Mesenchymal stem cell (in vitro differentiated cells and primary cell): ENCODE results near the gene MTSS2.
A peak's percentile ranks its signal among the peaks of the same experiment; 100 is the strongest.

Source experiments
- DNase-seq: peaks from one replicate; pipeline ENCODE4 v3.0.0-alpha.2; 2013
- H2AFZ ChIP-seq: one replicate; pipeline ENCODE4 v1.6.1; 2013; ENCODE audit warnings: low read depth, mild to moderate bottlenecking, control low read depth, inconsistent platforms, low read length, moderate library complexity
- H2AK5ac ChIP-seq: 2 replicates; pipeline ENCODE4 v1.6.1; 2013; ENCODE audit warnings: low read length, moderate library complexity, mild to moderate bottlenecking, inconsistent platforms; ENCODE audit not compliant: severe bottlenecking
- H2BK120ac ChIP-seq: one replicate; pipeline ENCODE4 v1.6.1; 2013; ENCODE audit warnings: low read depth, mild to moderate bottlenecking, inconsistent platforms, low read length, moderate library complexity
- H2BK12ac ChIP-seq, 2 experiments: one replicate each; pipeline ENCODE4 v1.6.1; 2013; ENCODE audit warnings: inconsistent platforms in 2 of 2, low read length in 2 of 2, mild to moderate bottlenecking in 2 of 2, moderate library complexity in 2 of 2, control low read depth in 1 of 2
- H2BK15ac ChIP-seq: one replicate; pipeline ENCODE4 v1.6.1; 2013; ENCODE audit warnings: mild to moderate bottlenecking, low read depth, inconsistent platforms; ENCODE audit not compliant: poor library complexity, severe bottlenecking
- H2BK5ac ChIP-seq: 2 replicates; pipeline ENCODE4 v1.6.1; 2013; ENCODE audit warnings: low read depth, mild to moderate bottlenecking, low read length, control low read depth, inconsistent platforms; ENCODE audit not compliant: poor library complexity, severe bottlenecking
- H3K14ac ChIP-seq, 2 experiments: one replicate each; pipeline ENCODE4 v1.6.1; 2013; ENCODE audit warnings: inconsistent platforms in 2 of 2, low read length in 2 of 2, control low read depth in 1 of 2, mild to moderate bottlenecking in 1 of 2, moderate library complexity in 1 of 2
- H3K18ac ChIP-seq, 2 experiments: one replicate each; pipeline ENCODE4 v1.6.1; 2013; ENCODE audit warnings: inconsistent platforms in 2 of 2, low read length in 2 of 2, control low read depth in 1 of 2, low read depth in 1 of 2, mild to moderate bottlenecking in 1 of 2
- H3K23ac ChIP-seq, 2 experiments: one replicate each; pipeline ENCODE4 v1.6.1; 2013; ENCODE audit warnings: inconsistent platforms in 2 of 2, low read length in 2 of 2, mild to moderate bottlenecking in 2 of 2, moderate library complexity in 2 of 2, control low read depth in 1 of 2
- H3K27ac ChIP-seq: 2 replicates; pipeline ENCODE4 v1.5.1; 2013; ENCODE audit warnings: mild to moderate bottlenecking, moderate library complexity, low read length, control low read depth, inconsistent platforms; ENCODE audit not compliant: poor library complexity, severe bottlenecking
- H3K27me3 ChIP-seq, 2 experiments: 2 replicates each; pipeline versions ENCODE4 v1.6.1 to v1.7.0; 2013; ENCODE audit warnings: low read length in 2 of 2, mild to moderate bottlenecking in 2 of 2, moderate library complexity in 2 of 2, control low read depth in 1 of 2, inconsistent platforms in 1 of 2; ENCODE audit not compliant: control insufficient read depth in 1 of 2, insufficient read depth in 1 of 2
- H3K36me3 ChIP-seq, 2 experiments: 2 replicates each; pipeline versions ENCODE4 v1.6.1 to v1.7.0; 2013; ENCODE audit warnings: low read length in 2 of 2, control low read depth in 1 of 2, inconsistent platforms in 1 of 2, low read depth in 1 of 2, mild to moderate bottlenecking in 1 of 2; ENCODE audit not compliant: insufficient read depth in 2 of 2, control insufficient read depth in 1 of 2
- H3K4ac ChIP-seq, 2 experiments: one replicate each; pipeline ENCODE4 v1.6.1; 2013; ENCODE audit warnings: inconsistent platforms in 2 of 2, low read length in 2 of 2, mild to moderate bottlenecking in 2 of 2, moderate library complexity in 2 of 2, control low read depth in 1 of 2, low read depth in 1 of 2
- H3K4me1 ChIP-seq: 2 replicates; pipeline ENCODE4 v1.6.1; 2013; ENCODE audit warnings: low read depth, low read length, control low read depth; ENCODE audit not compliant: control insufficient read depth, insufficient read depth
- H3K4me2 ChIP-seq: 2 replicates; pipeline ENCODE4 v1.6.1; 2013; ENCODE audit warnings: low read length, mild to moderate bottlenecking, inconsistent platforms; ENCODE audit not compliant: poor library complexity, severe bottlenecking
- H3K4me3 ChIP-seq, 2 experiments: 2 replicates each; pipeline versions ENCODE4 v1.5.1 to v1.7.0; 2013; ENCODE audit warnings: low read length in 2 of 2, mild to moderate bottlenecking in 2 of 2, control low read depth in 1 of 2, low read depth in 1 of 2; ENCODE audit not compliant: insufficient read depth in 1 of 2
- H3K79me1 ChIP-seq: replicated peaks from 2 replicates; pipeline ENCODE4 v1.6.1; 2013; ENCODE audit warnings: mild to moderate bottlenecking, control low read depth, low read length, inconsistent platforms; ENCODE audit not compliant: poor library complexity, severe bottlenecking
- H3K9ac ChIP-seq: 2 replicates; pipeline ENCODE4 v1.7.0; 2013; ENCODE audit warnings: mild to moderate bottlenecking, low read length, moderate library complexity
- H3K9me3 ChIP-seq: 2 replicates; pipeline ENCODE4 v1.7.0; 2013; ENCODE audit warnings: mild to moderate bottlenecking, low read length; ENCODE audit not compliant: control insufficient read depth
- H4K8ac ChIP-seq: one replicate; pipeline ENCODE4 v1.6.1; 2013; ENCODE audit warnings: inconsistent platforms, mild to moderate bottlenecking, low read length, moderate library complexity
- H4K91ac ChIP-seq: one replicate; pipeline ENCODE4 v1.6.1; 2013; ENCODE audit warnings: mild to moderate bottlenecking, low read length, inconsistent platforms
- WGBS: methylation state at CpG from one replicate; pipeline ENCODE4 v1.1.7; 2013; ENCODE audit warnings: mixed read lengths; 5-methylcytosine and 5-hydroxymethylcytosine counted together

The MTSS2 gene

DNA sequence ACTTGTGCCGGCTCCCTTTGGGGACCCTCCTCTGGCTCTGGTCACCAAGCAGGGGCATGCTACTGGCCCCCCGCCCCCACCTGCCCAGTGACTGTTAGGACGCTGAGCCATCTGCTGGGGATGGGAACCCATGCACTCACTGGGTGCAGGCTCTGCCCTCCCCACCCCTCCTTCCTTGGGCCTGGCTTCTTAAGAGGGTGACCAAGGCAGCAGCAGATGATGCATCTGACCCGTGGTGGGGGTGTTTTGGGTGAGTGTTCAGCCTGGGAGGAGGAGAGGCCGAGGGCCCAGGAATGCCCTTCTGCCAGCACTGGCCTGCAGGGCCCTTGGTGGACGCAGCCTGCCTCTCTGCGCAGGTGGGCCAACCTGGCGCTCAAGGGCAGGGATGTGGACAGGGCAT, 19.2 kb upstream of the MTSS2 start:
- Histone ChIP-seq H2AK5ac (peak overlapping the region; percentile 11), H3K27ac (no peak overlapping the region), H4K8ac (peak overlapping the region; percentile 19), H3K9ac (no peak overlapping the region), H3K14ac (peak overlapping the region in 1 of 2 experiments; percentile 61), H3K18ac (peak overlapping the region; percentile 65 to 81), H2AFZ (no peak overlapping the region), H3K23ac (no peak overlapping the region), H2BK5ac (no peak overlapping the region), H3K79me1 (peaks cover 9% of the 10 kb centered on the region), H3K27me3 (no peaks in the 10 kb centered on the region), H2BK12ac (peak overlapping the region; percentile 87 to 88), H3K36me3 (peaks cover 0 to 7% of the 10 kb centered on the region in 2 experiments), H3K4me3 (no peak overlapping the region), H3K4me2 (no peak overlapping the region), H4K91ac (peak overlapping the region; percentile 89), H3K4ac (peak overlapping the region in 1 of 2 experiments; percentile 16), H2BK120ac (no peak overlapping the region), H2BK15ac (peak overlapping the region; percentile 82), H3K4me1 (peaks cover 75% of the 10 kb centered on the region), H3K9me3 (no peaks in the 10 kb centered on the region)
- no peak for DNase-seq
- WGBS, result 87% methylated on average over 8 of the region's 8 CpGs

DNA sequence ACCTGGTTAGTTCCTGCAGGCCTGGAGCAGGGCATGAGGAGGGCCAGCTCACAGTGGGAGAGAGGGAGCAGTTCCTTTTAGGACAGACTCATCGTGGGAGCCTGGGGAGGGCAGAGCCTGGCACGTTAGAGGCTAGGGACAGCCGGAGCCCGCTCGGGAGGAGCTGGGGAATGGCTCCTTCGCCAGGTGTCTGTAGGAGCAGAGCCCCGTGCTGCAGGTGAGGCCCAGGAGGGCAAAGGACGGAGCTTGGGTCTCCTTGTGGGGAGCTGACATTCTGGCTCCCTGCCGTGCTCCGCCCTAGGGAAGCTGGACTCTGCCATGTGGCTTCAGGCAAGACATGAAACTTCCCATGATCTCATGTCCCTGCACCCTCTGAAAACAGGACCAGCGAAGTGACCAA, 18.7 kb upstream of the MTSS2 start:
- H4K91ac ChIP-seq, result peak overlapping the region; percentile 89
- H3K4me3 ChIP-seq, result no peak overlapping the region
- no peak overlapping the region for H3K9ac ChIP-seq
- no peak overlapping the region for H2BK5ac ChIP-seq
- peak overlapping the region; percentile 65 to 81 for H3K18ac ChIP-seq
- no peaks in the 10 kb centered on the region for H3K27me3 ChIP-seq
- H3K14ac ChIP-seq, result no peak overlapping the region
- peak overlapping the region; percentile 82 for H2BK15ac ChIP-seq
- peak overlapping the region; percentile 0 to 86 for H3K4ac ChIP-seq
- H3K9me3 ChIP-seq, result no peaks in the 10 kb centered on the region
- H3K79me1 ChIP-seq, result peaks cover 9% of the 10 kb centered on the region
- peak overlapping the region; percentile 87 to 88 for H2BK12ac ChIP-seq
- H2AK5ac ChIP-seq, result peak overlapping the region; percentile 11
- no peak overlapping the region for H3K4me2 ChIP-seq
- no peak for DNase-seq
- no peak overlapping the region for H2AFZ ChIP-seq
- H3K27ac ChIP-seq, result no peak overlapping the region
- peaks cover 0 to 4% of the 10 kb centered on the region in 2 experiments for H3K36me3 ChIP-seq
- no peak overlapping the region for H3K23ac ChIP-seq
- peak overlapping the region; percentile 58 for H4K8ac ChIP-seq
- H2BK120ac ChIP-seq, result peak overlapping the region; percentile 78
- peaks cover 77% of the 10 kb centered on the region for H3K4me1 ChIP-seq
- 93% methylated on average over 11 of the region's 11 CpGs for WGBS

DNA sequence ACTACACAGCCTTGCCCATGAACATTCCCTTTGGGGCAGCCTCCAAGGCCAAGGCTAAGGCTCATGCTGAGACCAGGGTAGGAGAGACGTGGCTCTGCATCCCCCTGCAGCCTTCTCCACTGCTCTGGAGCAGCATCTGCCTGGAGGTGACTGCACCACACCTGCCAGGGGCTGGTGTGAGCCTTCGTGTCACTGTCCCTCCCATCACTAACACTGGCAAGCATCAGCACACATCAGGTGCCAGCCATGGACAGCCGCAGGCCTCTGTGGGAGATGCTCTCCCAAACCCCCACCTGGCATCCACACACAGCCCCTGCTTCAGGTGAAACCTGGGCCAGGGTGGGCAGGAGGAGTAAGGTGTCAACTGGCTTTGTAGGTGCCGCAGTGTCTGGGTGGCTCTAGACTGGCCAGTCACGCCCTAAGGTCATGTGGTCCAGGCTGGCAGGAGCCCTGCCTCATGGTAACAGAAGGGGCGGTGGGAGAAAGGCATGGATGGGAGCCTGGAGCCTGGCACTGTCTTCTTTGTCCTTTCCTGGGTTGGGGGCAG, 18.1 kb upstream of the MTSS2 start:
- Histone ChIP-seq H3K4ac (peak overlapping the region; percentile 26 to 86), H3K4me3 (no peak overlapping the region), H2AFZ (no peak overlapping the region), H4K91ac (peak overlapping the region; percentile 89), H3K9ac (peak overlapping the region; percentile 72), H3K4me2 (no peak overlapping the region), H3K27ac (peak overlapping the region; percentile 74), H3K18ac (peak overlapping the region; percentile 65 to 81), H3K4me1 (peaks cover 79% of the 10 kb centered on the region), H3K14ac (peak overlapping the region in 1 of 2 experiments; percentile 50), H3K9me3 (no peaks in the 10 kb centered on the region), H2BK120ac (peak overlapping the region; percentile 78), H3K27me3 (no peaks in the 10 kb centered on the region), H2BK12ac (peak overlapping the region; percentile 87 to 88), H2BK15ac (no peak overlapping the region), H4K8ac (peak overlapping the region; percentile 84), H3K23ac (no peak overlapping the region), H3K79me1 (peaks cover 9% of the 10 kb centered on the region), H2BK5ac (no peak overlapping the region), H3K36me3 (peaks cover 0 to 7% of the 10 kb centered on the region in 2 experiments), H2AK5ac (peak overlapping the region; percentile 58)
- 96% methylated on average over 6 of the region's 6 CpGs for WGBS
- DNase-seq, result no peak

DNA sequence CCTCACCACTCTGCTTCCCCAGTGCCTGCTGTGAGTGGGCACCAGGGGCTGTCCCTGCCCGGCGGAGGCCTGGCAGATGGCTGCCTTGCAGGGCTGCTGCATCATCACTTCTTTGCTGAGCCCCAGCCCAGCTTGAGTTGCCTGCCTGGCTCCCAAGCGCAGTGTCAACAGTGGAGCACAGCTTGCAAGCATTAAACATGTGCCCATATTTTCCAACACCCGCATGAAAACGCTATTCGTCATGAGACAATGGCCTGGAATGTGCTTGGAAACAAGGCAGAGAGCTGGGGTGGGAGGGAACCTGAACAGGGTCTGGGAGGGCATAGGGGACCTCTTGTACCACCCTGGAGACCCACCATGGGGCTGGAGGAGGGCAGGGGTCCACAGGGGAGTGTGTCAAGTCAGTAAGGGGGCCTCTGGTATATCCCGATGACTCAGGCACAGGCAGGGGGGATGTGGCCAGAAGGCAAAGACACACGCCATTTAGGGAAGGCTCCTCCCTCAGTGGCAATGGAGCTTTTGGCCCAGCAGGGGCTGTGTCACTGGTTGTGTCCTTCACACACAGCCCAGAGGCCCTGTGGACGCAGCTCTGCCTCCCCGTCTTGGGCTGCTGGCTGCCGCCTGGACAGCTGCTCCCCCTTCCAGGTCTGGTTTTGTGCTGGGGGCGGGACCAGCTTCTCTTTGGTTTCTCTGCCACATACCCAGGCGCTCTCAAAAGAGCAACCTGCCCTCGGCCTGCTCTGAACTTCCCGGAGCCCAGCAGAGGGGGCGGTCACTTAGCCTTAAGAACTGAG, 17.4 kb upstream of the MTSS2 start:
- Histone ChIP-seq H3K14ac (no peak overlapping the region), H3K27ac (peak overlapping the region; percentile 74), H2BK12ac (peak overlapping the region; percentile 80 to 88), H2AK5ac (peak overlapping the region; percentile 58), H3K79me1 (peaks cover 9% of the 10 kb centered on the region), H2BK120ac (peak overlapping the region; percentile 86), H3K27me3 (no peaks in the 10 kb centered on the region), H3K4me2 (no peak overlapping the region), H3K4me3 (no peak overlapping the region), H3K9ac (peak overlapping the region; percentile 72), H3K9me3 (no peaks in the 10 kb centered on the region), H2AFZ (no peak overlapping the region), H4K8ac (peak overlapping the region; percentile 84), H3K36me3 (peaks cover 1 to 14% of the 10 kb centered on the region in 2 experiments), H2BK15ac (peak overlapping the region; percentile 88), H3K23ac (no peak overlapping the region), H2BK5ac (peak overlapping the region; percentile 11), H3K4ac (peak overlapping the region; percentile 57 to 86), H3K18ac (peak overlapping the region; percentile 81 to 87), H4K91ac (peak overlapping the region; percentile 89), H3K4me1 (peaks cover 83% of the 10 kb centered on the region)
- DNase-seq, result peak; percentile 94
- 42% methylated on average over 15 of the region's 16 CpGs for WGBS
